ENCODE results near the gene NANOS2.

DNA sequence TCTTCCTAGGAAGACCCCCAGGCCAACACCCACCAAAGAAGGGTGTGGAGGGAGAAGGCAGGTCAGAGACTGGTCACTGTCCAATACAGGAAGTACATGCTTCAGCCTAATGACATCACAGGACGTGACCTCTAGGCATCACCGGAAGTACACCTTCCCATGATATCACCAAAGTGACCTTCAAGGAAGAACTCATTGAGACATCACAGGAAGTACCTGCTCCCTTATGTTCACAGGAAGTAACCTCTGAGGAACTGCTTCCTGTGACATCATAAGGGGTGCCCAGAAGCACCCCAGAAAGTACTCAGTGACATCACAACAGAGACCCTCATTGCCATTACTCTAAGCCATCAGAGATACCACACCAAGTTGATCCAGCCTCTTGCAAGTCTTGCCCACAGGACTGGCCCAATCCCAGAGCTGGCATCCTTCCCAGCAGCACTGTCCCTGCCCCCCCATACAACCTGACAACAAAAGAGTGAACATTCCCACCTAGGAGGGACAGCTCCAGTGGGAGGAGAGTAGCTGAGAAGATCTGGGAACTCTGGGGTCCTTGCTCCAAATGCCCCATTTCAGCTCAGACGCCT is 24.2 kb upstream of the NANOS2 start:
- TF ChIP-seq BHLHE40 (IDR thresholded peaks at IDR 0.05; ENCODE audit: low read length): no peak
- TF ChIP-seq ZNF296 (CRISPR knock-in tag; conservative IDR thresholded peaks at IDR 0.05): no peak

Data from HepG2 (cell line).